ENCODE data around the gene CD209.

The CD209 gene

GRCh38 chr19:7744199-7744786 is 3.0 kb downstream of the CD209 start:
- no peak overlapping the region for H3K4me3 ChIP-seq (ENCODE audit: low read length)
- no peak for DNase-seq (ENCODE audit: low read depth)
- TF ChIP-seq CTCF (IDR thresholded peaks at IDR 0.05; ENCODE audit: insufficient read depth, low read depth, low read length, missing control alignments) = no peak

GRCh38 chr19:7743425-7743841 is 3.9 kb downstream of the CD209 start:
- H3K4me3 ChIP-seq (ENCODE audit: low read length) = no peak overlapping the region
- TF ChIP-seq CTCF (IDR thresholded peaks at IDR 0.05; ENCODE audit: insufficient read depth, low read depth, low read length, missing control alignments) = no peak
- no peak for DNase-seq (ENCODE audit: low read depth)

- no peak overlapping the region for H3K4me3 ChIP-seq (ENCODE audit: low read length)
Measured at GRCh38 chr19:7742991-7743390, 4.3 kb downstream of the CD209 start.

GRCh38 chr19:7742575-7742974 is 4.8 kb downstream of the CD209 start:
- H3K4me3 ChIP-seq (ENCODE audit: low read length) = no peak overlapping the region
- no peak for TF ChIP-seq CTCF (IDR thresholded peaks at IDR 0.05; ENCODE audit: insufficient read depth, low read depth, low read length, missing control alignments)
- DNase-seq (ENCODE audit: low read depth) = no peak

More at GRCh38 chr19:7742991-7743390, 4.3 kb downstream of the CD209 start:
- DNase-seq (ENCODE audit: low read depth) = no peak
- no peak for TF ChIP-seq CTCF (IDR thresholded peaks at IDR 0.05; ENCODE audit: insufficient read depth, low read depth, low read length, missing control alignments)

- no peak overlapping the region for H3K4me3 ChIP-seq (ENCODE audit: low read length)
- no peak for DNase-seq (ENCODE audit: low read depth)
- no peak for TF ChIP-seq CTCF (IDR thresholded peaks at IDR 0.05; ENCODE audit: insufficient read depth, low read depth, low read length, missing control alignments)
Measured at GRCh38 chr19:7740682-7741054, 6.7 kb downstream of the CD209 start.

GRCh38 chr19:7739801-7740681 is 7.3 kb downstream of the CD209 start:
- no peak overlapping the region for H3K4me3 ChIP-seq (ENCODE audit: low read length)
- no peak for TF ChIP-seq CTCF (IDR thresholded peaks at IDR 0.05; ENCODE audit: insufficient read depth, low read depth, low read length, missing control alignments)
- no peak for DNase-seq (ENCODE audit: low read depth)
